ENCODE data around the gene CSAD. TPM values are rescaled to one million over a fixed set of nuclear protein-coding genes. Genes with fewer than 3 reads are reported as not detected.
A peak's percentile ranks its signal among the peaks of the same experiment; 100 is the strongest.

CSAD gene
- total and polyA plus RNA-seq, 2 experiments from 2014 or later = 3.2 to 7.1 TPM

- peaks cover 31% of the 10 kb centered on the region for H3K4me1 Mint-ChIP-seq
- H3K4me3 Mint-ChIP-seq = no peak overlapping the region
- Histone ChIP-seq H2AFZ (no peak overlapping the region), H3K9me2 (ENCODE audit: insufficient read depth) (no peaks in the 10 kb centered on the region), H3F3A (replicated peaks; ENCODE audit: low read depth) (no peaks in the 10 kb centered on the region), H3K4me1 (ENCODE audit: insufficient read depth) (peaks cover 12% of the 10 kb centered on the region; the same call in 1 of the 2 replicates), H3K36me3 (ENCODE audit: insufficient read depth) (peaks cover 7% of the 10 kb centered on the region), H3K4me3 (no peak overlapping the region), H4K20me1 (replicated peaks; ENCODE audit: insufficient read depth) (peaks cover 14% of the 10 kb centered on the region), H3K27me3 (ENCODE audit: insufficient read depth) (peaks cover 29% of the 10 kb centered on the region), H3K27ac (ENCODE audit: low read depth) (no peak overlapping the region), H3K4me2 (peak overlapping the region; percentile 41; the same call in 1 of the 2 replicates), H3K79me2 (replicated peaks; ENCODE audit: insufficient read depth) (no peaks in the 10 kb centered on the region)
- H3K27ac Mint-ChIP-seq = no peak overlapping the region
- H3K36me3 Mint-ChIP-seq (ENCODE audit: low read depth) = peaks cover 40% of the 10 kb centered on the region
- H3K9me3 Mint-ChIP-seq = no peaks in the 10 kb centered on the region; the same call in 2 of the 3 replicates
- ATAC-seq (peak; percentile 99), DNase-seq (ENCODE audit: low spot score) (peak; percentile 91)
- TF ChIP-seq EZH2 (IDR thresholded peaks at IDR 0.05; ENCODE audit: low read depth, unreplicated experiment) (no peak), POLR2AphosphoS5 (IDR thresholded peaks at IDR 0.05; ENCODE audit: low read depth) (no peak), CTCF (conservative IDR thresholded peaks at IDR 0.05; ENCODE audit: low read depth in 2 of 2) (peak; percentile 78 to 91), ZNF462 (CRISPR knock-in tag; IDR thresholded peaks at IDR 0.05) (no peak), ZNF331 (CRISPR knock-in tag; IDR thresholded peaks at IDR 0.05; ENCODE audit: low read depth) (no peak)
- peaks cover 16% of the 10 kb centered on the region for H3K27me3 Mint-ChIP-seq (ENCODE audit: insufficient read depth, low read depth, poor library complexity)
Observed at GRCh38 chr12:53190108-53190729, 9.5 kb upstream of the CSAD start.
